Right lobe of liver (tissue), 4 donors: ENCODE results near the gene HOXD9.

Source experiments
- CTCF ChIP-seq, 4 donors: fragments of 200-600 bp in 3 of 4; fragments of 450-650 bp in 1 of 4; IDR thresholded peaks; one replicate each; pipeline versions ENCODE4 v1.5.1 to v1.8.0; 2016 to 2022; ENCODE audit warnings: antibody characterized with exemption in 4 of 4, mild to moderate bottlenecking in 2 of 4
- POLR2A ChIP-seq: fragments of 450-650 bp; IDR thresholded peaks from one replicate; pipeline ENCODE4 v1.6.1; 2017; ENCODE audit warnings: antibody characterized with exemption, mild to moderate bottlenecking
- donor health status: DM: no; HTN: no; CAD: no.
- donor health status: DM: no; HTN: no; CAD: no.
- donor health status: DM: no; HTN: yes; CAD: no.

GRCh38 chr2:176145085-176145969 lies 22.8 kb downstream of the HOXD9 start:
- no peak for TF ChIP-seq CTCF (IDR thresholded peaks at IDR 0.05)
- no peak for TF ChIP-seq POLR2A
